ENCODE data around the gene POLH.

GRCh38 chr6:43627008-43627825 lies 51.2 kb downstream of the POLH start:
- TF ChIP-seq POLR2A (IDR thresholded peaks at IDR 0.05) (no peak), POLR2AphosphoS5 (IDR thresholded peaks at IDR 0.05) (peak in 2 of 3 donors; percentile 26 to 49), CTCF (IDR thresholded peaks at IDR 0.05) (no peak)
